Measurements from ENCODE around the gene ESPNL. TPM values are rescaled to one million over a fixed set of nuclear protein-coding genes. Genes with fewer than 3 reads are reported as not detected.

ESPNL gene
- total RNA-seq, 1 experiment from 2014 or later, result 1.1 TPM

GRCh38 chr2:238137885-238138284, 37.7 kb downstream of the ESPNL start:
- Mint-ChIP-seq H3K9me3 (no peaks in the 10 kb centered on the region), H3K4me1 (no peaks in the 10 kb centered on the region), H3K27me3 (ENCODE audit: low read depth) (no peaks in the 10 kb centered on the region), H3K27ac (no peak overlapping the region), H3K4me3 (no peak overlapping the region), H3K36me3 (no peaks in the 10 kb centered on the region)
- no peak for DNase-seq (ENCODE audit: low spot score)
- ChIA-PET POLR2A (no interaction called here), CTCF (interaction anchor here (1.1 to 4.3 kb wide), 4 partner anchors 10 to 125 kb away, joined by 4 to 41 read pairs (median 12); no protein-coding TSS in a partner anchor)
- TF ChIP-seq ZNF138 (CRISPR knock-in tag; conservative IDR thresholded peaks at IDR 0.05) (no peak), CBFB (CRISPR knock-in tag; IDR thresholded peaks at IDR 0.05; ENCODE audit: low read depth) (no peak), GTF2I (CRISPR knock-in tag; conservative IDR thresholded peaks at IDR 0.05) (no peak)
- ATAC-seq, result no peak

- CTCF ChIA-PET, result interaction anchor here (0.6 to 4.3 kb wide), 27 partner anchors 9 to 626 kb away, joined by 3 to 41 read pairs (median 4); partner anchors contain the start of genes ERFE and ESPNL
- no peak for ATAC-seq
- no peak for DNase-seq (ENCODE audit: low spot score)
- POLR2A ChIA-PET, result interaction anchor here (0.7 to 1.3 kb wide), 2 partner anchors 40 to 275 kb away, joined by 3 read pairs; no protein-coding TSS in a partner anchor
- Mint-ChIP-seq H3K9me3 (no peaks in the 10 kb centered on the region), H3K27me3 (ENCODE audit: low read depth) (no peaks in the 10 kb centered on the region), H3K4me3 (no peak within 1 kb of the TSS), H3K4me1 (no peaks in the 10 kb centered on the region), H3K36me3 (no peaks in the 10 kb centered on the region), H3K27ac (no peak within 1 kb of the TSS)
- TF ChIP-seq GABPB1 (CRISPR knock-in tag; IDR thresholded peaks at IDR 0.05) (no peak), ETV6 (CRISPR knock-in tag; IDR thresholded peaks at IDR 0.05) (no peak), EMX1 (CRISPR knock-in tag; IDR thresholded peaks at IDR 0.05) (no peak), ATF1 (CRISPR knock-in tag; IDR thresholded peaks at IDR 0.05) (no peak), ZNF512 (CRISPR knock-in tag; IDR thresholded peaks at IDR 0.05; ENCODE audit: borderline replicate concordance) (no peak), CDX4 (CRISPR knock-in tag; IDR thresholded peaks at IDR 0.05; ENCODE audit: borderline replicate concordance) (no peak), ZNF416 (CRISPR knock-in tag; IDR thresholded peaks at IDR 0.05) (no peak), STAT6 (CRISPR knock-in tag; conservative IDR thresholded peaks at IDR 0.05; ENCODE audit: low read depth) (no peak), IRF1 (CRISPR knock-in tag; IDR thresholded peaks at IDR 0.05) (no peak), OVOL2 (CRISPR knock-in tag; IDR thresholded peaks at IDR 0.05; ENCODE audit: borderline replicate concordance) (no peak), ZSCAN18 (CRISPR knock-in tag; IDR thresholded peaks at IDR 0.05) (no peak), NR2C2 (CRISPR knock-in tag; IDR thresholded peaks at IDR 0.05) (no peak), ZMAT4 (CRISPR knock-in tag; IDR thresholded peaks at IDR 0.05) (no peak), AFF4 (CRISPR knock-in tag; IDR thresholded peaks at IDR 0.05; ENCODE audit: borderline replicate concordance) (no peak), GRHL2 (CRISPR knock-in tag; IDR thresholded peaks at IDR 0.05; ENCODE audit: insufficient replicate concordance, severe bottlenecking) (no peak), ZNF423 (CRISPR knock-in tag; IDR thresholded peaks at IDR 0.05) (no peak), TCF7 (CRISPR knock-in tag; IDR thresholded peaks at IDR 0.05; ENCODE audit: low read depth) (no peak), TEAD1 (CRISPR knock-in tag; IDR thresholded peaks at IDR 0.05) (no peak), RELA (CRISPR knock-in tag; IDR thresholded peaks at IDR 0.05; ENCODE audit: borderline replicate concordance) (no peak)
Observed at GRCh38 chr2:238138331-238139195, 38.4 kb downstream of the ESPNL start, which contains the start of gene KLHL30. Gene KLHL30 (plus strand): TSS chr2:238138668. CDS start chr2:238140755, 2,087 bp downstream.

All from WTC11 (cell line).